BJ (cell line): Measurements from ENCODE around the gene C3orf52. TPM values are rescaled to one million over a fixed set of nuclear protein-coding genes. Genes with fewer than 3 reads are reported as not detected.
A peak's percentile ranks its signal among the peaks of the same experiment; 100 is the strongest.

ENCODE experiments used
- CTCF ChIA-PET: fragments of 350-600 bp; formaldehyde crosslinking; extraction: SDS; loops from one replicate; lab custom pipeline; 2021; ENCODE audit warnings: antibody characterized with exemption, inconsistent platforms; lab: Yijun Ruan, JAX
- POLR2A ChIA-PET: fragments of 300-600 bp; sonication (Branson Sonifier 250); formaldehyde crosslinking; extraction: SDS; loops from one replicate; lab custom pipeline; 2021; ENCODE audit warnings: antibody characterized with exemption; lab: Charles Lee
- DNase-seq: peaks from one replicate; pipeline ENCODE4 v3.0.0-alpha.2; 2011; ENCODE audit warnings: low read depth
- H3K27me3 ChIP-seq: 2 replicates; pipeline ENCODE4 v1.6.0; 2011; ENCODE audit warnings: low read length; ENCODE audit not compliant: control insufficient read depth, insufficient read depth
- H3K36me3 ChIP-seq: 2 replicates; pipeline ENCODE4 v1.5.1; 2011; ENCODE audit warnings: low read length; ENCODE audit not compliant: control insufficient read depth, insufficient read depth
- H3K4me3 ChIP-seq: 2 replicates; pipeline ENCODE4 v1.5.1; 2011; ENCODE audit warnings: low read depth, mild to moderate bottlenecking, control low read depth, low read length
- polyA plus RNA-seq: library from polyadenylated mRNA; depleted of rRNA; stranded (reverse); fragments of >200 nt; gene quantifications from 2 replicates; pipeline ENCODE4 v1.2.3, GENCODE V29; 2011
- TF ChIP-seq, protein P1 (sequence below): IDR thresholded peaks from 2 replicates; pipeline ENCODE4 v1.5.1; 2011; ENCODE audit warnings: low read depth, mild to moderate bottlenecking, control low read depth, inconsistent platforms, low read length, moderate library complexity; ENCODE audit not compliant: insufficient read depth

The C3orf52 gene
- polyA plus RNA-seq, 1 experiment: 4.5 TPM

DNA sequence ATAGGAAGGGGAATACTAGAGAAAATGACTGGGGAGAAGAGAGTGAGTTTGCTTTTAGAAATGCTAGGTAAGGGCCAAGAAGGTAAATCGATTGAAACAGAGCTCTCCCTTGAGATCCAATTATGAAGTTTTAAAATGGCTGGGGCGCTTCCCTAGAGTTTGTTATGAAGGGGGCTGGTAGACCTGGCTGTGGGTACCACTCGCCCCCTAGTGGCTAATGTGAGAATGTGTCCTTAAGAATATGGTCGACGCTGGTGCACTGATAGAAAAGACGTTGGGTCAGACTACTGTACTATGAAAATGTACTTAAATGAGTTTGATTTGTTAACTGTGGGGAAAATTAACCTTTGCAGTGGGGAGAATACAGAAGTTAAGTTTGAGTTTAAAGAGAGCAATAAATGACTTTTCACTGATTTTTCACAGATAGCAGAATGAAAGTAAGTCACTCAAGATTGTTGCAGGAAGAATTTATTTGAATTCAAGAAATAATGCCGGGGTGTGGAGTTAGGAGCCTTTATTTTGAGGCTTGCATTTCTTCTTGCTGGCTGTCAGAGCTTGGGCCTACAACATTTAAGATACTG, 42.5 kb upstream of the C3orf52 start:
- Histone ChIP-seq H3K4me3 (no peak overlapping the region), H3K36me3 (no peaks in the 10 kb centered on the region), H3K27me3 (no peaks in the 10 kb centered on the region)
- TF ChIP-seq, protein P1, sequence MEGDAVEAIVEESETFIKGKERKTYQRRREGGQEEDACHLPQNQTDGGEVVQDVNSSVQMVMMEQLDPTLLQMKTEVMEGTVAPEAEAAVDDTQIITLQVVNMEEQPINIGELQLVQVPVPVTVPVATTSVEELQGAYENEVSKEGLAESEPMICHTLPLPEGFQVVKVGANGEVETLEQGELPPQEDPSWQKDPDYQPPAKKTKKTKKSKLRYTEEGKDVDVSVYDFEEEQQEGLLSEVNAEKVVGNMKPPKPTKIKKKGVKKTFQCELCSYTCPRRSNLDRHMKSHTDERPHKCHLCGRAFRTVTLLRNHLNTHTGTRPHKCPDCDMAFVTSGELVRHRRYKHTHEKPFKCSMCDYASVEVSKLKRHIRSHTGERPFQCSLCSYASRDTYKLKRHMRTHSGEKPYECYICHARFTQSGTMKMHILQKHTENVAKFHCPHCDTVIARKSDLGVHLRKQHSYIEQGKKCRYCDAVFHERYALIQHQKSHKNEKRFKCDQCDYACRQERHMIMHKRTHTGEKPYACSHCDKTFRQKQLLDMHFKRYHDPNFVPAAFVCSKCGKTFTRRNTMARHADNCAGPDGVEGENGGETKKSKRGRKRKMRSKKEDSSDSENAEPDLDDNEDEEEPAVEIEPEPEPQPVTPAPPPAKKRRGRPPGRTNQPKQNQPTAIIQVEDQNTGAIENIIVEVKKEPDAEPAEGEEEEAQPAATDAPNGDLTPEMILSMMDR: peak; percentile 91
- DNase-seq: no peak
- ChIA-PET POLR2A (no interaction called here), CTCF (interaction anchor here (0.6 to 4.2 kb wide), 31 partner anchors 9 to 427 kb away, joined by 3 to 24 read pairs (median 4); partner anchors contain the start of genes ABHD10 and TMPRSS7)

DNA sequence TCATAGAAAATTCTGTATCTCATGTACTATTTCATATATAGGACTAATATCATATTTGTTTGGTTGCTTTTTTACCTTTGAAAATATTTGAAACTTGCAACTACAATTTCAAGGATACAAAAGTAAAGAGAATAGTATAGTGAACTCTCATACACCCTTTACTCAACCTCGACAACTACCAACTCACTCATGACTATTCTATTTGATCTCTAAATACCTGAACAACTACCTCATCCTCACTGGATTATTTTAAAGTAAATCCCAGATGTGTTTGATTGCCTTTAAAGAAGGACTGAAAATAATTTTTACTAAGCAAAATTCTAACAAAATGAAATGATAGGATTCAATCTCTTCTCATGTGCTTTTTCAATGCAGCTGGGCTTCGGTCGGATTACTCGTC, 39.6 kb upstream of the C3orf52 start:
- no peaks in the 10 kb centered on the region for H3K27me3 ChIP-seq
- H3K36me3 ChIP-seq: no peaks in the 10 kb centered on the region
- POLR2A ChIA-PET: no interaction called here
- TF ChIP-seq, protein P1: no peak
- no peak overlapping the region for H3K4me3 ChIP-seq
- no peak for DNase-seq
- CTCF ChIA-PET: interaction anchor here (0.8 to 4.2 kb wide), 4 partner anchors 15 to 57 kb away, joined by 3 to 22 read pairs (median 4); no protein-coding TSS in a partner anchor

DNA sequence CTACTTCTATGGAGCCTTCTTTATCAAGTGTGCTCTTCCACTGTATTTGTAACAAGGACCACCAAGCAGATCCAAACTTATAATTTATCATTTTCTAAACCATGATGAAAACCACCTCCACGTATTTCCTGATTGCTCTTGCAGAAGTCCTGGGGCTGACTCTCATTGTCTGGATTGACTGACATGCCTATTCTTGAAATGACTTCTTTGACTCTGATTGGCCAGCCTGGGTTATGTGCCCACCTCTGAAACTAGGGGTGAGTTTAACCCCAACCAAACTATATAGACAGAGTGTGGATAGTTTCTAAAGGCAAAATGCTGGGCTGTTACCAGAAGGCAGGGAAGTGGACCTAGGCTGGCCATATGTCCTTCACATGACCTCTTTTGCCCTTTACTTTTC, 38.9 kb upstream of the C3orf52 start:
- TF ChIP-seq, protein P1: no peak
- POLR2A ChIA-PET: no interaction called here
- H3K4me3 ChIP-seq: no peak overlapping the region
- H3K36me3 ChIP-seq: no peaks in the 10 kb centered on the region
- H3K27me3 ChIP-seq: no peaks in the 10 kb centered on the region
- CTCF ChIA-PET: interaction anchor here (0.7 kb wide), 2 partner anchors 59 to 329 kb away, joined by 3 to 4 read pairs; no protein-coding TSS in a partner anchor
- DNase-seq: no peak

DNA sequence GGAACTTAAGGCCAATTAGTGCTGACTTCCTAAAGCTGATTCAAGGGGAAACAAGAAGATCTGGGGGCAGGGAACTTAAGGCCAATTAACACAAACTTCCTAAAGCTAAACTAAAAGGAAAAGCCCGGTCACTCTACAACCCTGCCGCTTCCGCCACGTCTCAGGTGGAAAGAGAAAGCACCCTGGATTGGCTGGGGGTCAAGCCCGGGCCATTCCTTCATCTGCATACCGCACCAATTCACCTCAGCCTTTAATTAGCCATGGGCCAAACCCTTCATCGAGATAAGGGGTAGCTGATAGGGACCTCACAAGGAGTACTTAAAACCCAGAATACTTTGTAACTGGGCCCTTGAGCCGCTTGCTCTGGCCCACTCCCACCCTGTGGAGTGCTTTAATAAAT, 37.3 kb upstream of the C3orf52 start:
- CTCF ChIA-PET: no interaction called here
- POLR2A ChIA-PET: no interaction called here
- H3K27me3 ChIP-seq: no peaks in the 10 kb centered on the region
- H3K4me3 ChIP-seq: no peak overlapping the region
- no peak for DNase-seq
- TF ChIP-seq, protein P1: no peak
- no peaks in the 10 kb centered on the region for H3K36me3 ChIP-seq

DNA sequence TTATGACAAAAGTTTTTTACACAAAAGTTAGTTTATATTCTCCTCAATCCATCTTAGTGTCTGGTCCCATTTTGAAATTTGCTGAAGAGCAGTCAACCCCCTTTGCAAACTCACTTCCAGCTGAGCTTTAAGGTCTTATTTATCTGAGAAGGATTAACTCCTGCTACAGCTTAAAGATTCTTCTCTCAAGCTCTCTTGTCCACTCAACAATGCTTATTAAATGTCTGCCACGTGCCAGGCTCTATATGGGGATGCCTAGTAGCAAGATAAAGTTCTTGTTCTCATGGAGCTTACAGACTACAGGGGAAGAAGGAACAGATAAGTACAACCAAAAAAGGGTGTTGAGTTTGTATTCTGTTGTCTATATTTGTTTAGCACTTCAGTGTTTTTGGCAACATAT, 33.0 kb upstream of the C3orf52 start:
- Histone ChIP-seq H3K4me3 (no peak overlapping the region), H3K27me3 (no peaks in the 10 kb centered on the region), H3K36me3 (no peaks in the 10 kb centered on the region)
- TF ChIP-seq, protein P1: no peak
- DNase-seq: no peak
- ChIA-PET CTCF (interaction anchor here (0.6 to 2.7 kb wide), 2 partner anchors 9 to 54 kb away, joined by 3 to 24 read pairs; no protein-coding TSS in a partner anchor), POLR2A (interaction anchor here (0.7 to 0.8 kb wide), 2 partner anchors 14 kb away, joined by 3 to 4 read pairs; no protein-coding TSS in a partner anchor)
